HG03521 (cell line): ENCODE measurements around the gene LIPK.
"Not testable (repeated sequence)": the region's sequence is repeated elsewhere in the genome, so short reads cannot be mapped to it uniquely, and the experiment has no call there.

ENCODE experiments used
- ATAC-seq: cut with Tn5 transposase; IDR thresholded peaks from one replicate; pipeline ENCODE4 v1.9.1; 2021; ENCODE audit warnings: mild to moderate bottlenecking, moderate library complexity; ENCODE audit not compliant: unreplicated experiment

The LIPK gene, protein sequence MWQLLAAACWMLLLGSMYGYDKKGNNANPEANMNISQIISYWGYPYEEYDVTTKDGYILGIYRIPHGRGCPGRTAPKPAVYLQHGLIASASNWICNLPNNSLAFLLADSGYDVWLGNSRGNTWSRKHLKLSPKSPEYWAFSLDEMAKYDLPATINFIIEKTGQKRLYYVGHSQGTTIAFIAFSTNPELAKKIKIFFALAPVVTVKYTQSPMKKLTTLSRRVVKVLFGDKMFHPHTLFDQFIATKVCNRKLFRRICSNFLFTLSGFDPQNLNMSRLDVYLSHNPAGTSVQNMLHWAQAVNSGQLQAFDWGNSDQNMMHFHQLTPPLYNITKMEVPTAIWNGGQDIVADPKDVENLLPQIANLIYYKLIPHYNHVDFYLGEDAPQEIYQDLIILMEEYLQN

DNA sequence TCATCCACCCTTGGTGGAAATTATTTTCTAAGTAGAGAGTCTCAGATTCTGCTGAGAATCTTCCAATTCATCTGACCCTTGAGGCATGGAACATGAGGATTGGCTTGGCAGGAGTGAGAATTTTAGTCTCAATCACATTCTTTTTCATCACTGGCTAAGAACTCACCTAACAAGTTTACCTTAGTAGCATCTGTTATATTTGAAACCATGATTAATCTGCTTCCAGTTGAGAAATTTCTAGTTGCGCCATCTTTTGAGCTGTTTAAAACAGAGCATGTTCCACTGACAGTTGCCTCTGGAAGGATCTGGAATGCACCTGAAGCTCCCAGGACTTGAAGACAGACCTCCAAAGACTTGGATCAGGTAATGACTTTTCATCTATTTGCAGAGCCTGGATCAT lies at the start of gene LIPK:
TSS of gene LIPK (plus strand) at position 292 of the 400 bp plus-strand sequence. CDS start 18,295 bp downstream, outside the sequence.
- no peak for ATAC-seq

DNA sequence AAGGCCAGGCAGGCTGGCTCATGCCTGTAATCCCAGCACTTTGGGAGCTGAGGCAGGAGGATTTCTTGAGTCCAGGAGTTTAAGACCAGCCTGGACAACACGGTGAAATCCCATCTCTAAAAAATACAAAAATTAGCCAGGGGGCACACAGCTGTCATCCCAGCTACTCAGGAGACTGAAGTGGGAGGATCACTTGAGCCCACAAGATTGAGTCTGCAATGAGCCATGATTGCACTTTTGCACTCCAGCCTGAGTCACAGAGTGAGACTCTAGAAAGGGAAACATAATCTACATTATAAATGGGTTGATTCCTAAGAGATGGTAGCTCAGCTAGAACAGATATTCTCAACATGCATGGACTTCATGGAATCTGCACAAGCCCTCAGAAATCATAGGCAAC lies 48.1 kb upstream of the LIPK start:
- no peak for ATAC-seq

DNA sequence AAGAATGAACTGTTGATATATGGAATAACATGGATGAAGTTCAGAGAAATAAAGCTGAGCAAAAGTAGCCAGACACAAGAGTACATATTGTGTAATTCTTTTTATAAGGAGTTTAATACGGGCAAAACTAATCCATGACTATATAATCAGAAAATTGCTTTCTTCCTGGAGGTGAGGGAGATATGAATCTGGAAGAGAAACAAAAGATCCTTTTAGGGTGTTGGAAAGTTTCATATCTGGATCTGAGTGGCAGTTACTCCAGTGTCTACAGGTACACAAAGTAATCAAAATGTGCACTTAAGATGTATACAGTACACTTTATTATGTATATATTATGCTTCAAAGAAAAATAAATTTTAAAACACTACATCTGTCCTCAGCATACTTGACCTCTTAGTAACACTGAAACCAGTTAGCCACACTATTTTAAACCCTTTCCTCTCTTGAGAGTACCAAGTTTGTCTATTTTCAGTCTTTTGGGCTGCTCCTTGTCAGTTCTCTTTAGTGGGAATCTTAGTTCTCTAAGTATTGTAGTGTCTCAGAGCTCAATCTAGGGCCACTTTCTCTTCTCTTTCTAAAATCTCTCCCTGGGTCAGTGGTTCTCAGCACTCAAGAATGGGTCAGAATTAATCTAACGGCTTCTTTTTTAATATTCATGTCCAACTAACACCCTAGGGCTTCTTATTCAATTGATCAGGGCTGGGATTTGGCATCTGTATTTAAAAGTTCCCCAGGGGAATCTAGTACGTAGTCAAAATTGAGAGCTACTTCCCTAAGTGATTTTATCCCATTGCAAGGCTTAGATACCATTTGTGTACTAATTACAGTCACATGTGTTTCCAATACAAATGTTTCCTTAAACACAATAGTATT lies 46.1 kb upstream of the LIPK start:
- no peak for ATAC-seq

DNA sequence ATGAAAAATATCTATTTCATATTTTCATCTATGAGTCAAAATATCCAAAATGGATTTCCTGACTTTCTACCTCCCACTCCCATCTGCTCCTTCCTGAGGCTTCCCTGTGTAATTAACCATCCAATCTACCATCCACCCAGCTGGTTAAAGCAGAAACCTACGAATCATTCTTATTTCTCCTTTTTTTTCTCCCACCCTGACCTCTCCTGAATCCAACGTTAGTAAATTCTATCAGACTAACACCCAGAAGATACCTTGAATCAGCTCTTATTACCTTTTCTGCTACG lies 45.5 kb upstream of the LIPK start:
- ATAC-seq: no peak

DNA sequence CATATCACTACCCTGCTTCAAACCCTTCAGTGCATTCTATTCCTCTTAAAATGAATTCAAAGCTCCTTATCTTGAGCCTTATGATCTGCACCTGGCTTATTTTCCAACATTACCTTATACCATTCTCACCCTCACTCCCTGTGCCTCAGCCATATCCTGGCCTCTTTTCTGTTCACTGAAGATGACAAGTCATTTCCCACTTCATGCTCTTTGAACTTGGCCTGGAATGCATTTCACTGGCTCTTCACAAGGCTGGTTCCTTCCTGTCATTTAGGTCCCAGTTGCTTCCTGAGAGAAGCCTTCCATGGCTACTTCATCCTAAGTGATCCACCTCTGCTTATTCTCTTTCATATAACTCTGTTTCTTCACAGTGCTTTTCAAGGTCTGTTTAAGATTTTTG lies 45.0 kb upstream of the LIPK start:
- no peak for ATAC-seq

DNA sequence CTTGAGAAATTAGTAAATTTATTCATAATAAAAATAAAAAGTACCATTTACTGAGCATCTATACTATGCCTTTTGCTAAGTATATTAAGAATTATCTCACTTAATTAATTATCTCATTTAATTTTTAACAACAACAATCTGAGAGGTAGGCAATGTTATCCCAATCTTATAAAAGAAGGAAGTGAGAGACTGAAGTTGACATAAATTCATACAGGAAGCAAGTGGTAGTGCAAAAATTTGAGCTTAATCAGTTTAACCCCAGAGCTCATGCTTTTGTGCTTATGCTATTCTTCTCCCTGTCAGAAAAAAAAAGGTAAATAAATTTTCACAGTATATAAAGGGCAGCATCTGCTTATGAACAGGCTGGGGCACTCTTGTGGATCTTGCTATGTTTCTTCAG lies 44.5 kb upstream of the LIPK start:
- no peak for ATAC-seq

DNA sequence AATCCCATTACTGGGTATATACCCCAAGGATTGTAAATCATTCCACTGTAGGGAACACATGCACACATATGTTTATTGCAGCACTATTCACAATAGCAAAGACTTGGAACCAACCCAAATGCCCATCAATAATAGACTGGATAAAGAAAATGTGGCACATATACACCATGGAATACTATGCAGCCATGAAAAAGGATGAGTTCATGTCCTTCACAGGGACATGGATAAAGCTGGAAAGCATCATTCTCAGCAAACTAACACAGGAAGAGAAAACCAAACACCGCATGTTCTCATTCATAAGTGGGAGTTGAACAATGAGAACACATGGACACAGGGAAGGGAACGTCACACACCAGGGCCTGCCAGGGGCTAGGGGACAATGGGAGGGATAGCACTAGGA lies 42.9 kb upstream of the LIPK start:
- ATAC-seq: not testable (repeated sequence)

DNA sequence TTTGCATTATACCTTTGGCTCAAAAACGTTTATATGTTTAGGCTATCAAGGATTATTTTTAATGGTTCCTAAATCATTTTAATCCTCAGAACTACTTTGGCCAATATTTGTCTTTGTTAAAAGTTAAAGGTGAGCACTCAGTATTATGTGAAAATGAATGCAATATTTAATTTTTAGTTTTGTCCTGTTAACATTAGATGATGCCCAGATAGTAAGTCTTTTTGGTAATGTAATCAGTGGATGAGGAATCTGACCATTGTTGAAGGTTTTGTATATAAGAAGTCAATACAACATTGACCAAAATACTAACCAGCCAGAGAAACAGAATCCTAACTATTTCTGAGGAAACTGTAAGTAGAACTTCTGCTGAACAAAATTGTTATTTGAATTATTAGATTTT lies 41.9 kb upstream of the LIPK start, which contains the start of gene LIPF:
TSS of gene LIPF (plus strand) at position 301 of the 400 bp plus-strand sequence. CDS start 2,856 bp downstream, outside the sequence.
- ATAC-seq: no peak

DNA sequence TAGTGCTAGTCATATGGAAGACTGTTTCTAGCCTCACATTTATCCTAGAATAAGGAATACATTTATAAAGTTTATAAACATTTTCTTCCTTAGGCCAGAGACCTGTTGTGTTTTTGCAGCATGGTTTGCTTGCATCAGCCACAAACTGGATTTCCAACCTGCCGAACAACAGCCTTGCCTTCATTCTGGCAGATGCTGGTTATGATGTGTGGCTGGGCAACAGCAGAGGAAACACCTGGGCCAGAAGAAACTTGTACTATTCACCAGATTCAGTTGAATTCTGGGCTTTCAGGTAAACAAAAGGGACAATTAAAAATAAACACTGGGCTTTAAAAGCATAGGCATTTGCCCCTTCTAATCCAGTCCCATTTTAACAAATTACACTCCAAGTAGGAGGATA lies 37.6 kb upstream of the LIPK start:
- no peak for ATAC-seq

DNA sequence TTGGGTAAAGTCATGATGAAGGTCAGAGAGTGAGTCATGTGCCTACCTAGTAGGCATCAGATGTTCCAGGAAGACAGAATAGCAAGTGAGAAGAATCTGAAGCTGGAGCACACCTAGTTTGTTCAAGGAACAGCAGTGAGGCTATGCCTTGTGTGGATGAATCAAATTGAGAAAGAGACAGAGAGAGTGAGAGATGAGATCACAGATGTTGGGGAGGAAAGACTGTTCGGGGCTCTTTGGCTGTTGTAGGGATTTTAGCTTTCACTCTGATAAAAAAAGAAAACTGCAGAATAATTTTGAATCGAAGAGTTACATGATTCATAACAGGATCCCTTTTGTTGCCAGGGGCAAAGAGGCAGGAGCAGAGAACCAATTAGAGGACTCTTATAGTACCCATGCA lies 35.6 kb upstream of the LIPK start:
- no peak for ATAC-seq

DNA sequence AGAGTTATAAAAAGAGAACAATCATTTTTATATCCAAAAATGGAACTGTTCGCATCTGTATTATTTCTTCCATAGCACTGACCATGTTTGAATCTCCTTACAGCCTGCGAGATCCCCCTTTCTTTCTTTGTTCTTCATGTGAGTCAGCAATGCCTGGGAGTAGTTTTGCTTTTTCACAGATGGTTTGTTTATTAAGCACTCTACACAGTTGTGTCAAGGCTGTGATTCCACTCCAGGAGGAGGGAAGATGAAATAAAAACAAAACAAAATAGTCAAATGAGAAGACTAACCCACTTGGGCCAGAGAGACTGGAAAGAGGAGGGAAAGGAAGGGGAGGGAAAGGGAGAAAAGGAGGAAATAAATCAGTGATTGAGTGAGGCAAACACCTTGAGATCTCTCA lies 34.0 kb upstream of the LIPK start:
- no peak for ATAC-seq

DNA sequence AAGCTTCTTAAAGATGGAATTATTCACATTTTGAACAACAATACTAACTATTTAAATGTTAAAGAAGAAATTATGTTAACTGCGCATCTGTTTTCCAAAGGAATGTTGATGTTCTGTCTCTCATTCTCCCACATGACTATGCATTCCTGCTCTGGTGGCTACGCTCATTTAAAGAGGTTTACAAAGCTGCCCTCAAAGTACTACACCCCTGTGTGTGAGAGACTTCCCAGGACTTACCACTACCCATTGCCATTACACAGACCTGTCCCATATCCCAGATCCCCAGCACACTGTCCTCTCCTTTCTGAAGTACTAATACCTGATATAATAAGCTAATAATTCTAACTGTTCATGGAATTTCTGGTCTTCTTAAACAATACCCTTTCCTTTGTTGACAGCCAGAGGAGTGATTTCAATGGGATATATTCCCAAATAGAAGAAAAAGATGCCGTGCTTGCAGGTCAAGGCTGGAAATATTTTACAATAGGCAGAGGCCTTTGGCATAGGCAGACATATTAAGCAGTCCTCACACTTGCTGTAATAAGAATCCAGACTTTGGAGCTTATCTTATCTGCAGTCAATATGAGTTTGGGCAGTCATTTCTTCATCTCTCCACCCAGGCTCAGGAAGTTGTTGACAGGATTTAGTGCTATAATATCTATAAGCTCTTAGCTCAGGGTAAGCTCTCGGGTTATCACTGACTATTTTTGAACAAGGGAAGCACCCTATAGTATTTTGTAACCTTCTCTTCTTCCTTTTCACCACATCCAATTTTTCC lies 29.6 kb upstream of the LIPK start:
- ATAC-seq: no peak

DNA sequence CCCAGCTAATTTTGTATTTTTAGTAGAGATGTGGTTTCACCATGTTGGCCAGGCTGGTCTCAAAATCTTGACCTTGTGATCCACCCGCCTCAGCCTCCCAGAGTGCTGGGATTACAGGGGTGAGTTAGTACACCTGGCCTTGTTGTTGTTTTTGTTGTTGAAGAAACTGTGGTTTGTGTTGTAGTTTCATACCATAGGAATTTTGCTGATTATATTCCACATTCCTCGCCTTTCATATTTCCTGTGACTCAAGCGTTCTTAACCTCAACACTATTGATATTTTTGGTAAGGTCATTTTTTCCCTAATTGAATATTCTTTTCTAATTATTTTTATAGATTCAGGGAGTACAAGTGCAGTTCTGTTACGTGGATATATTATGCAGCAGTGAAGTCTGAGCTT lies 25.1 kb upstream of the LIPK start:
- ATAC-seq: no peak

DNA sequence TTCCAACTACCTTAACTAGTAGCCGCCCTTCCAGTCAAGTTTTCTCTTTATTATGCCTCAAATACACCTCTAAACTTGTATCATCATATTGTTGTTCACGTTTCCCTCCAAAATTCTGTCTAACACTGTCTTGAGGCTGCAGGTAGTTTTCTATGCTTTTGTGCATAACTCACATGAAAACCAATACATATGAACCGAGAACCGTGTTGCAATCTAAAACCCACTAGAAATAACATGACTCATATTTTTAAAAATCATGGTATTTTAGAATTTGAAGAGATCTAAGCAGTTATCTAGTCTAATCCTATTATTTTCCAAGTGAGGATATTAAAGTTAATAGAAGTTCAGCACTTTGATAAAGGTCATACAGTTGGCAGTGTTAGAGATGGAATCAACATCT lies 23.6 kb upstream of the LIPK start:
- ATAC-seq: no peak

DNA sequence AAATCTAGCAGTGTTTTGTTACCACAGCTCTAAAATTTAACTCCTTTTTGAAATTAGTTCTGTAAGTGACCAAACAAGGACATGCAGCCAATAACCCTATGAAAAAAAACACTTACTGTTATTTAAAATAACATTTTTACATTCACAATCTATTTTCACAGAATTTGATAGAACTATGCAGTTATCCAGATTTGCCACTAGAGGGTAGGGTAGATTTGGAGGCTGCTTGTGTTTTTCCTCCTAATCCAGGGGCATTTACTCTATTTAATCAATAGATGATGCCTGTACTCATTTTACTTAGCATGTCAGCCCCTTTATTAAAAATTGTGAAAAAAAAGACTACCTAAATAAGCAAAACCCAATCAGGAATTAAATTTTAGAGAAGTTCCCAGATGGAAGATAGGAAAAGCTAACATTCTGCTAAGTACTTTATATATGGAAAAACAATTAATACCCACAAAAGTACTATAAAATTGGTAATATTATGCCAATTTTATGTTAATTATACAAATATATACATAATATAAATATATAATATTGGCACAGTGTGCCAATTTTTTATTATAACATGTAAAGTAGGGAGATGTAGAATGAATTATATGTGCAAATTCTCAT lies 18.1 kb upstream of the LIPK start:
- no peak for ATAC-seq

DNA sequence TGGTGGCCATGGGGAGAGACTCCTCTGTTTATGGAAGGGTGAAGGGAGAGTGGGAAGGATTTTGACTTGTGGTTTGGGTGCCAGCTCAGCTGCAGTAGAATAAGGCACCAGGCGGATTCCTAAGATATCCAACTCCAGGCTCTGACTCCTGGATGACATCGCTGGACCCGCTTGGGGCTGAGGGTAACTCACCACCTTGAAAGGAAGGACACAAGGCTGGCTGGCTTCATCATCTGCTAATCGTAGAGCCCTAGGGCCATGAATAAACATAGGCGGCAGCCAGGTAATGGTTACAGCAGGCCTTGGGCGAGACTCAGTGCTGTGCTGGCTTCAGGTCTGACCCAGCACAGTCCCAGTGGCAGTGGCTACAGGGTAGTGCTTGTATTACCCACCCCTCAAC lies 16.7 kb upstream of the LIPK start:
- no peak for ATAC-seq

DNA sequence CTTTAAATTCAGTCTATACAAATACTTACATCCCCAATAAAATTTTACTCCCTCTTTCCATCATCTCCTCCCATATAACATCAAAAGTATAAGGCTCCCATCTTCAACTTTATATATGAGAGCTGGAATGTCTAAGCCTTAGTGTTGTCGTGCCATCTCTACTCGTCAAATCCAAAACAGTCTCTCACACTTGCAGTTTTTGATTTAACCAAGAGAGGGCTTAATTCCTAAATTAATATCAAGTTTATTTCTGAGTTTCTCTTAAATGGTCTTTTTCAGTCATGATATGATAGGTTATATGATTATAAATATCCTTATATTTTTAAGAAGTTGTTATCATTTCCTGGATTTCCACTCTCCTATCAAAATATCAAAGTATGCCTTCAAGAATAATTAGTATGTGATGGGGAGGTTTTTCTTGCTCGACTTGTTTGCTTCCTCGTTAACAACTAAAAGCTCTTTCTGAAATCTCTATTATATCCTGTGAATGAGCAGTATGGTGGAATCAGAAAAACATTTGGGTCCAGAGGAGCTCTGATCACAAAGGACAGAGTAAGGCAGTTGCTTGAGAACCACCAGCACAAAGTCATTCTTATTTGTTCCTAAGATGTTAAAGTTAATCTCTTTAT lies 12.5 kb upstream of the LIPK start:
- ATAC-seq: no peak

DNA sequence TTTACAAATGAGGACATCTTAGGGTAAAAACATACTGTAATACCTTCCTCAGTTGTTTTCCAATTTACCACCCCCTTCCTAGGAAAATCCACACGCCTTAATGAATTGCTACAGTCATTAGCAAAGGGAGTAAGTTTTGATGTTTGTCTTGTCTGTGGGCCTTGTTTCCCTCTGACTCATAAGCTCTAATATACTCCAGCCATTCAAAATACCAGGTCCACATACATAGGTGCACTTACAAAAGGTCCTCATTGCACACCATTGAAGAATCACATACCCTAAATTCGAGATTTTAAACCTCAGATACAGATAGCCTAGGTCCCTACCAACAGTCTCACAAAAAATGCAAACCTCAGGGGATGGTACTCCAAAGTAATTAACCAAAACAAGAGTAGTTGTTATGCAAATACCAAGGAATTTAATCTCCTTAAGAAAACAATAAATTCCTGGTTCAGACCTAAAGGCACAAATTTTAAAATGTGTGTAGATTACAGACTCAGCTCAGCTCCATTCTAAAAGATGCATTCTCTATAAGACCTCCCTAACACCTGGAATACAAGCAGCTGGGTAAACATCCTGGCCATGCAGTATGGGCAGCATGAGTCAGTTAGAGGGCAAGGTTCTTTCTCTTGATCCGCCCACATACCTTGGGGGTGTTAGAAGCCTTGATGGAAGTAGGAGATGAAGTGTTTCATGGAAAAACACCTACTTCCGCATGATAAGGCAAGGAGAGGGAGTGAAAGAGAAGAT lies 3.0 kb upstream of the LIPK start:
- ATAC-seq: no peak

DNA sequence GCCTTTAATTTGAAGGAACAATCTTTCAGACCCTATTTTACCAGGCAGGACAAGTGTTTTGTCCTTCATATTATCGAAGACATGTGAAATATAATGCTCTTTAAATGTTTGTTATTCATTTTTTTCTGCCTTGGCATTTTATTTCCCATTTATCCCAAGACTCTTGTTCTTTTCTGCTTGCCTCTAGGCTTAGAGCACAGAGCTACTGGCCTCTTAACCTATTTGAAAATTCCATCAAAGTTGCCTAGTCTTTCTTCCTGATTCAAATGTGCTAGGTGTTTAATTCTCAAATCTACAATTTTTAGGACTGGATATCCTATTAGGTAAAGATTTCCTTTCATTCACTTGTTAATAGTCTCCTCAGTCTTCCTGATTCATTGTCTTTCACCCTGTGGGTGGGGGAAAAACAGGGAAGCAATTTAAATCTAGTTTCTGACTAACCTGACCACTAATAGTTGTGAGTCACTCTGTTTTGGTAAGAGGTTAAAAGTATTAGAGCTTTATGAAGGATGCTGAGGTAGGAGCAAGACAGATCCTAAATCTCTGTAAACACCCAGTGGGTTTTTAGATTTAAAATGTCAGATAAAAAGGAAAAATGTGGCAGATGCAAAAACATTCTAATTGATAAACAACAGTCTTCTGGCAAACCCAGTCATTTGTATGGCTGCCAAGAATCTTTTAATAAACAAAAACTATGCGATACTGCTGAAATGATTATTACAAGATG lies 1.5 kb downstream of the LIPK start:
- no peak for ATAC-seq
